B cell (primary cell): ENCODE measurements around the gene COL26A1. TPM values are rescaled to one million over a fixed set of nuclear protein-coding genes. Genes with fewer than 3 reads are reported as not detected.

Experiments used
- ATAC-seq: fragments of 200-7000 bp; cut with Tn5 transposase; one replicate; pipeline ENCODE4 v1.10.0; 2021; ENCODE audit warnings: low read depth, mild to moderate bottlenecking, moderate number of reproducible peaks, moderate library complexity
- CTCF ChIA-PET: fragments of 350-600 bp; sonication (Branson Sonifier 250); formaldehyde crosslinking; loops from one replicate; lab custom pipeline; 2021; ENCODE audit warnings: antibody characterized with exemption, inconsistent platforms; lab: Charles Lee
- POLR2A ChIA-PET: fragments of 350-600 bp; sonication (Branson Sonifier 250); formaldehyde crosslinking; loops from one replicate; lab custom pipeline; 2021; ENCODE audit warnings: antibody characterized with exemption; lab: Charles Lee
- DNase-seq: peaks from one replicate; pipeline ENCODE4 v3.0.0; 2013
- H2AFZ ChIP-seq: 2 replicates; pipeline ENCODE4 v1.6.1; 2012; ENCODE audit warnings: mild to moderate bottlenecking, low read depth, low read length; ENCODE audit not compliant: insufficient read depth, poor library complexity, severe bottlenecking
- H3K27ac ChIP-seq, 2 donors: 1 replicate in 1 of 2; 2 replicates in 1 of 2; pipeline ENCODE4 v1.5.1; 2012 to 2013; ENCODE audit warnings: low read length in 2 of 2, mild to moderate bottlenecking in 2 of 2, moderate library complexity in 1 of 2
- H3K27me3 ChIP-seq, 4 experiments: fragments of 200-600 bp in 1 of 4; sonication (generic) in 1 of 4; replicated peaks in 1 of 4; 1 replicate in 2 of 4; 2 replicates in 2 of 4; pipeline versions ENCODE4 v1.6.1 to v1.7.0; 2013 to 2016; ENCODE audit warnings: low read length in 3 of 4, mild to moderate bottlenecking in 2 of 4, mixed read lengths in 1 of 4, moderate library complexity in 1 of 4; ENCODE audit not compliant: insufficient read depth in 4 of 4, control insufficient read depth in 3 of 4; ENCODE audit errors: control extremely low read depth in 1 of 4
- H3K36me3 ChIP-seq, 2 experiments: replicated peaks in 1 of 2; 1 replicate in 1 of 2; 2 replicates in 1 of 2; pipeline versions ENCODE4 v1.6.1 to v1.7.1; 2013; ENCODE audit warnings: low read length in 1 of 2; ENCODE audit not compliant: insufficient read depth in 2 of 2, control insufficient read depth in 1 of 2; ENCODE audit errors: control extremely low read depth in 1 of 2, extremely low read depth in 1 of 2
- H3K4me1 ChIP-seq, 2 donors: fragments of 200-600 bp in 1 of 2; sonication (generic) in 1 of 2; 1 replicate in 1 of 2; 2 replicates in 1 of 2; pipeline versions ENCODE4 v1.5.1 to v1.6.1; 2013 to 2017; ENCODE audit warnings: low read length in 2 of 2; ENCODE audit not compliant: control insufficient read depth in 2 of 2, insufficient read depth in 2 of 2
- H3K4me2 ChIP-seq: replicated peaks from 2 replicates; pipeline ENCODE3; 2012; ENCODE audit warnings: mild to moderate bottlenecking, low read depth, low read length; ENCODE audit not compliant: poor library complexity, severe bottlenecking
- H3K4me3 ChIP-seq, 5 experiments: fragments of 200-600 bp in 1 of 5; sonication (generic) in 1 of 5; 1 replicate in 3 of 5; 2 replicates in 2 of 5; pipeline versions ENCODE4 v1.5.1 to v1.7.0; 2011 to 2016; ENCODE audit warnings: low read length in 4 of 5, mild to moderate bottlenecking in 4 of 5, low read depth in 2 of 5, control low read depth in 1 of 5, moderate library complexity in 1 of 5; ENCODE audit not compliant: insufficient read depth in 1 of 5; ENCODE audit errors: control extremely low read depth in 1 of 5, extremely low read depth in 1 of 5
- H3K79me2 ChIP-seq: fragments of 200-600 bp; sonication (generic); one replicate; pipeline ENCODE4 v1.6.0; 2016; ENCODE audit warnings: low read length; ENCODE audit not compliant: control insufficient read depth, insufficient read depth
- H3K9ac ChIP-seq: fragments of 200-600 bp; sonication (generic); 2 replicates; pipeline ENCODE4 v1.6.1; 2017; ENCODE audit warnings: mild to moderate bottlenecking, low read length, moderate library complexity
- H3K9me3 ChIP-seq, 3 donors: one replicate each; pipeline versions ENCODE4 v1.6.1 to v1.7.1; 2013; ENCODE audit warnings: low read length in 2 of 3; ENCODE audit not compliant: control insufficient read depth in 2 of 3, insufficient read depth in 1 of 3; ENCODE audit errors: control extremely low read depth in 1 of 3
- H4K20me1 ChIP-seq: 2 replicates; pipeline ENCODE4 v1.6.0; 2012; ENCODE audit warnings: mild to moderate bottlenecking, low read length; ENCODE audit not compliant: insufficient read depth, control insufficient read depth, poor library complexity, severe bottlenecking
- H3K27ac Mint-ChIP-seq: one replicate; pipeline ENCODE4 v1.8.0; 2021; ENCODE audit warnings: mixed read lengths
- H3K27me3 Mint-ChIP-seq: one replicate; pipeline ENCODE4 v1.8.0; 2021; ENCODE audit warnings: mixed read lengths
- H3K4me1 Mint-ChIP-seq: one replicate; pipeline ENCODE4 v1.8.0; 2021; ENCODE audit warnings: mixed read lengths
- H3K4me3 Mint-ChIP-seq: one replicate; pipeline ENCODE4 v1.8.0; 2021; ENCODE audit warnings: mixed read lengths
- H3K9me3 Mint-ChIP-seq: one replicate; pipeline ENCODE4 v1.8.0; 2022; ENCODE audit warnings: mixed read lengths; ENCODE audit not compliant: insufficient read depth
- EZH2 ChIP-seq: IDR thresholded peaks from 2 replicates; pipeline ENCODE4 v1.6.1; 2012; ENCODE audit warnings: borderline replicate concordance, low read depth, mild to moderate bottlenecking, moderate library complexity, low read length; ENCODE audit not compliant: insufficient read depth, poor library complexity, severe bottlenecking
- WGBS: methylation state at CpG from one replicate; pipeline ENCODE4 v1.1.5; 2013; ENCODE audit warnings: missing lambda C conversion rate; ENCODE audit not compliant: insufficient coverage; 5-methylcytosine and 5-hydroxymethylcytosine counted together
- intact Hi-C: fragments of 100-400 bp; cut with micrococcal nuclease; formaldehyde crosslinking; loops from one replicate; pipeline ENCODE4 v1.10.0; 2022
- polyA plus RNA-seq: library from polyadenylated mRNA; depleted of rRNA; stranded (reverse); fragments of >200 nt; gene quantifications from 2 replicates; pipeline ENCODE4 v1.2.3, GENCODE V29; 2012
- total RNA-seq, 2 donors: library from RNA; stranded (reverse); fragments of 120-200 nt in 1 of 2; gene quantifications; 1 replicate in 1 of 2; 2 replicates in 1 of 2; pipeline versions ENCODE4 v1.2.3 to v1.2.4, GENCODE V29; 2013 to 2022
- TF ChIP-seq, protein P1 (sequence below): fragments of 200-600 bp; IDR thresholded peaks from one replicate; pipeline ENCODE4 v1.8.0; 2022; ENCODE audit warnings: antibody characterized with exemption, mild to moderate bottlenecking

The COL26A1 gene
- total and polyA plus RNA-seq, 2 donors (not counting 1 experiment from before 2014, with no cell fraction given) = not detected

DNA sequence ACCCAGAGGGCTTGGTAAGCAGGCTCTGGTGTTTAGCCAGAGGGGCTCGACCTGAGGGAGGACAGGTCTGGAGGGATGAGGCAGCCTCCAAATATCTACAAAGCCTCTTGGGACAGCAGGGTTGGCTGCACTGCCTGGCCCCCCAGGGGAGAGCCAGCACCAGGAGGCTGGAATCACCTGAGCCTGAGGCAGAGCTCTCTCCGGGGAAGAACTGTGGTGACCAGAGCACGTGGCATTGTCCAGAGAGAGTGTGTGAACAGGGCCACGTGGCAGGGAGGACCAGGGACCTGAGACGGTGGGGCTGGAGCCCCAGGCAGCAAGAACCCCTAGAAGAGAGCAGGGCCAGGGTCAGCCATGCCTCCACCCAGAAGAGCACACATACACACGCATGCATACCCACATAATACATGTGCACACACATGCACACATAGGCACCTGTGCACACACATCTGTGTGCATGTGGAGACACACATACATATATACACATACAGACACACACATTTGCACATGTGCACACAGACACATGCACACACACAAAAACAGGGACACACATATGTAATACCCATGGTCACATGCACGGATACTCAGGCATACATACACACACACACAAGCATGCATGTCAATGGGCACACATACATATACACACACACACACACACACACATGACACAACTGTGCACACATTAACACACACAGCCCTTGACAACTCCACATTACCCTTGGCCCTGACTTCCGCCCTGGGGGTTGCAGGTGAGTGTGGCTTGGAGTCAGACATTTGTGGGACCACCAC, 171.5 kb downstream of the COL26A1 start:
- ATAC-seq (no peak), DNase-seq (no peak)
- POLR2A ChIA-PET = no interaction called here

DNA sequence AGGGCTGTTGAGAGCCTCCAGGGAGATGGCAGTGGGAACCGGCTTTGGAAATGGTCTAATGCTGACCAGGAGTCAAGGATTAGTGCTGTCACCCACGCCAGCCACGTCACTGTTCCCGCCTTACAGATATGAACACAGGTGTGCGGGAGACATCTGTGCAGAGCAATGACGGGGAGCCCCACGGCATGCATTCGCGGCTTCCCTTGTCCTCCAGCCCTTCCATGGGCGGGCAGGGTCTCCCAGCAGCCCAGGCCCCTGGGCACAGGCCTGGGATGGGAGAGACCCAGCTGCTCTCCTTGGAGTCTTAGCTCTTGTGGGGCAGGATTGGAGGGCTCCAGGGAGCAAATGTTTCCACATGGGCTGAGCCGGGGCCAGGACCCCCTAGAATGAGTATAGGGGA, 172.2 kb downstream of the COL26A1 start:
- ATAC-seq = no peak
- ChIA-PET CTCF (interaction anchor here (0.9 to 1.3 kb wide), 3 partner anchors 8 to 17 kb away, joined by 3 read pairs; no protein-coding TSS in a partner anchor), POLR2A (no interaction called here)
- Histone ChIP-seq H3K9me3 (peaks cover 0 to 15% (median 0%) of the 10 kb centered on the region in 3 donors), H2AFZ (no peak overlapping the region), H3K27ac (no peak overlapping the region), H3K4me3 (no peak overlapping the region), H4K20me1 (no peaks in the 10 kb centered on the region), H3K79me2 (no peaks in the 10 kb centered on the region), H3K9ac (no peak overlapping the region), H3K36me3 (no peaks in the 10 kb centered on the region), H3K4me1 (no peaks in the 10 kb centered on the region), H3K27me3 (peaks cover 0 to 2% (median 0%) of the 10 kb centered on the region in 4 experiments), H3K4me2 (no peak overlapping the region)
- H3K4me1 Mint-ChIP-seq = no peaks in the 10 kb centered on the region
- DNase-seq = no peak
- intact Hi-C loops = no loop called here
- H3K4me3 Mint-ChIP-seq = no peak overlapping the region
- H3K27ac Mint-ChIP-seq = no peak overlapping the region
- H3K27me3 Mint-ChIP-seq = peaks cover 12% of the 10 kb centered on the region
- WGBS = 91% methylated on average over 11 of the region's 11 CpGs
- TF ChIP-seq, protein P1, sequence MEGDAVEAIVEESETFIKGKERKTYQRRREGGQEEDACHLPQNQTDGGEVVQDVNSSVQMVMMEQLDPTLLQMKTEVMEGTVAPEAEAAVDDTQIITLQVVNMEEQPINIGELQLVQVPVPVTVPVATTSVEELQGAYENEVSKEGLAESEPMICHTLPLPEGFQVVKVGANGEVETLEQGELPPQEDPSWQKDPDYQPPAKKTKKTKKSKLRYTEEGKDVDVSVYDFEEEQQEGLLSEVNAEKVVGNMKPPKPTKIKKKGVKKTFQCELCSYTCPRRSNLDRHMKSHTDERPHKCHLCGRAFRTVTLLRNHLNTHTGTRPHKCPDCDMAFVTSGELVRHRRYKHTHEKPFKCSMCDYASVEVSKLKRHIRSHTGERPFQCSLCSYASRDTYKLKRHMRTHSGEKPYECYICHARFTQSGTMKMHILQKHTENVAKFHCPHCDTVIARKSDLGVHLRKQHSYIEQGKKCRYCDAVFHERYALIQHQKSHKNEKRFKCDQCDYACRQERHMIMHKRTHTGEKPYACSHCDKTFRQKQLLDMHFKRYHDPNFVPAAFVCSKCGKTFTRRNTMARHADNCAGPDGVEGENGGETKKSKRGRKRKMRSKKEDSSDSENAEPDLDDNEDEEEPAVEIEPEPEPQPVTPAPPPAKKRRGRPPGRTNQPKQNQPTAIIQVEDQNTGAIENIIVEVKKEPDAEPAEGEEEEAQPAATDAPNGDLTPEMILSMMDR = no peak
- TF ChIP-seq EZH2 = no peak
- no peaks in the 10 kb centered on the region for H3K9me3 Mint-ChIP-seq

More for the DNA sequence above, 171.5 kb downstream of the COL26A1 start:
- CTCF ChIA-PET = interaction anchor here (1.1 kb wide), 1 partner anchor 8 kb away, joined by 3 read pairs; no protein-coding TSS in a partner anchor
- Histone ChIP-seq H3K9me3 (peaks cover 0 to 19% (median 0%) of the 10 kb centered on the region in 3 donors), H2AFZ (no peak overlapping the region), H3K4me1 (no peaks in the 10 kb centered on the region), H3K79me2 (no peaks in the 10 kb centered on the region), H3K4me2 (no peak overlapping the region), H3K36me3 (no peaks in the 10 kb centered on the region), H3K4me3 (no peak overlapping the region), H3K27me3 (peaks cover 0 to 7% (median 0%) of the 10 kb centered on the region in 4 experiments), H3K9ac (no peak overlapping the region), H4K20me1 (no peaks in the 10 kb centered on the region), H3K27ac (no peak overlapping the region)
- TF ChIP-seq, protein P1 = no peak
- no peak for TF ChIP-seq EZH2
- no peak overlapping the region for H3K27ac Mint-ChIP-seq
- intact Hi-C loops = no loop called here
- WGBS = 92% methylated on average over 4 of the region's 8 CpGs
- peaks cover 18% of the 10 kb centered on the region for H3K27me3 Mint-ChIP-seq
- no peak overlapping the region for H3K4me3 Mint-ChIP-seq
- no peaks in the 10 kb centered on the region for H3K4me1 Mint-ChIP-seq
- H3K9me3 Mint-ChIP-seq = no peaks in the 10 kb centered on the region
